Measurements from ENCODE around the gene LILRA6. TPM values are rescaled to one million over a fixed set of nuclear protein-coding genes. Genes with fewer than 3 reads are reported as not detected.

LILRA6 gene
- total and polyA plus RNA-seq, 4 donors, result 5.3 to 91.7 (median 16.4) TPM

DNA sequence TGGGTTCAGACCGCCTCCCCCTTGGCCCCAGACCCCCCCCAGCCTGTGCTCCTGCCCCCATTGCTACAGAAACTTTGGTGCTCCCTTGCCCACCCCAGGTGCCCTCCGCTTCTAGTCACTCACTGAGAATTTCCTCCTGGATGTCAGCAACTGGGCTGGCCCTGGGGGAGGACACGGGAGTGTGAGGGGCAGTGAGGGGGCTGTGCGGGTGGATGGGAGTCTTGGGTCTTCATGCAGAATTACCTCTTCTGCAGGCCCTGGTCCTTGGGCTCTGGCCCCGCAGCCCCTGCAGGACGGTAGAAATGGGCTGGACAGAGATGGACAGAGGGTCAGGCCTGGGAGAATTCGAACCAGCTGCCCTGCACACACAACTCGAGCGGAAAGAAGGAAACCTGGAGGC lies 9.7 kb upstream of the LILRA6 start:
- WGBS, 2 donors, result 80 to 86% methylated on average over 9 of the region's 9 CpGs

DNA sequence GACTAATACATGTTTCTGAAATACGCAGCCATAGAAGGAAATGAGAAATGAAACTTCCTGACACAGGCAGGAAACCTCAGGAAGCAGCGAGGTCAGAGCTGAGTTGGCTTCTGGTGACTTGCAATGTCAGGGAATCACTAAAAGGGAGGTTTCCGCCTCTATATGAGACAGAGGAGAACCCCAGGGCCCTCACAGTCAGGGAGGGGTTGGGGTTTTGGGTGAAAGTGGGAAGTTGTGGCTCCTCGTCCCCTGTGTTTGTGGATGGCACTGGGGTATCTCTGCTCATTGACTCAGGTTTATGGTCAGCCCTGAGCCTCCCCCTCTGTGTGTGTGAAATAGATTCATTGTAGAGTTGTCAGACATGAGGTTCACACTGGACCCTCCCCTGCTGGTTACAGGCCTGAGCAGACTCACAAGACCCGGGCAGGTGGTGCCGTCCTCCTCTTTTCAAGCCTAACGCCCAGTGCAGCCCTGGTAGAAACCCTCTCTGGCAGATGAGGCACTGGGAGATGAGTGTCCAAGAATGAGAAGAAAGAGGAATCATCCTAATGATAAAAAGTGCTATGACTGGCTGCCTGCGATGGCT lies 5.5 kb upstream of the LILRA6 start:
- H3K27me3 ChIP-seq (ENCODE audit: control insufficient read depth in 3 of 3, insufficient read depth in 3 of 3, low read length in 2 of 3), result peaks cover 0 to 6% (median 0%) of the 10 kb centered on the region in 3 donors
- no peaks in the 10 kb centered on the region for H3K36me3 ChIP-seq (ENCODE audit: control insufficient read depth in 4 of 4, insufficient read depth in 4 of 4, low read length in 4 of 4)
- H3K4me1 ChIP-seq (ENCODE audit: control insufficient read depth in 5 of 5, insufficient read depth in 5 of 5, low read length in 5 of 5), result peaks cover 0 to 2% (median 0%) of the 10 kb centered on the region in 5 donors
- peak in 2 of 3 donors; percentile 15 to 26 for DNase-seq
- peak overlapping the region in 1 of 2 donors; percentile 32 for H3K27ac ChIP-seq (ENCODE audit: low read depth in 1 of 2, low read length in 1 of 2)
- peak; percentile 69 for ATAC-seq (ENCODE audit: insufficient read depth, low FRiP score)
- H3K4me3 ChIP-seq, result no peak overlapping the region
- TF ChIP-seq, protein P1, sequence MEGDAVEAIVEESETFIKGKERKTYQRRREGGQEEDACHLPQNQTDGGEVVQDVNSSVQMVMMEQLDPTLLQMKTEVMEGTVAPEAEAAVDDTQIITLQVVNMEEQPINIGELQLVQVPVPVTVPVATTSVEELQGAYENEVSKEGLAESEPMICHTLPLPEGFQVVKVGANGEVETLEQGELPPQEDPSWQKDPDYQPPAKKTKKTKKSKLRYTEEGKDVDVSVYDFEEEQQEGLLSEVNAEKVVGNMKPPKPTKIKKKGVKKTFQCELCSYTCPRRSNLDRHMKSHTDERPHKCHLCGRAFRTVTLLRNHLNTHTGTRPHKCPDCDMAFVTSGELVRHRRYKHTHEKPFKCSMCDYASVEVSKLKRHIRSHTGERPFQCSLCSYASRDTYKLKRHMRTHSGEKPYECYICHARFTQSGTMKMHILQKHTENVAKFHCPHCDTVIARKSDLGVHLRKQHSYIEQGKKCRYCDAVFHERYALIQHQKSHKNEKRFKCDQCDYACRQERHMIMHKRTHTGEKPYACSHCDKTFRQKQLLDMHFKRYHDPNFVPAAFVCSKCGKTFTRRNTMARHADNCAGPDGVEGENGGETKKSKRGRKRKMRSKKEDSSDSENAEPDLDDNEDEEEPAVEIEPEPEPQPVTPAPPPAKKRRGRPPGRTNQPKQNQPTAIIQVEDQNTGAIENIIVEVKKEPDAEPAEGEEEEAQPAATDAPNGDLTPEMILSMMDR (IDR thresholded peaks at IDR 0.05; ENCODE audit: control extremely low read depth, extremely low read depth), result no peak
- no peak overlapping the region for H3K9ac ChIP-seq (ENCODE audit: insufficient read depth in 1 of 2, low read length in 2 of 2)
- WGBS, 2 donors, result 43 to 51% methylated on average over 8 of the region's 8 CpGs
- H3K9me3 ChIP-seq (ENCODE audit: control insufficient read depth in 4 of 4, insufficient read depth in 3 of 4, low read length in 3 of 4), result no peaks in the 10 kb centered on the region

More for the DNA sequence above, 9.7 kb upstream of the LILRA6 start:
- TF ChIP-seq, protein P1 (IDR thresholded peaks at IDR 0.05; ENCODE audit: control extremely low read depth, extremely low read depth), result no peak
- no peak for ATAC-seq (ENCODE audit: insufficient read depth, low FRiP score)
- no peak for DNase-seq
- H3K9me3 ChIP-seq (ENCODE audit: control insufficient read depth in 4 of 4, insufficient read depth in 3 of 4, low read length in 3 of 4), result no peaks in the 10 kb centered on the region
- no peak overlapping the region for H3K9ac ChIP-seq (ENCODE audit: insufficient read depth in 1 of 2, low read length in 2 of 2)
- H3K36me3 ChIP-seq (ENCODE audit: control insufficient read depth in 4 of 4, insufficient read depth in 4 of 4, low read length in 4 of 4), result no peaks in the 10 kb centered on the region
- peaks cover 0 to 2% (median 0%) of the 10 kb centered on the region in 5 donors for H3K4me1 ChIP-seq (ENCODE audit: control insufficient read depth in 5 of 5, insufficient read depth in 5 of 5, low read length in 5 of 5)
- H3K4me3 ChIP-seq, result no peak overlapping the region
- peaks cover 0 to 6% (median 0%) of the 10 kb centered on the region in 3 donors for H3K27me3 ChIP-seq (ENCODE audit: control insufficient read depth in 3 of 3, insufficient read depth in 3 of 3, low read length in 2 of 3)
- no peak overlapping the region for H3K27ac ChIP-seq (ENCODE audit: low read depth in 1 of 2, low read length in 1 of 2)

DNA sequence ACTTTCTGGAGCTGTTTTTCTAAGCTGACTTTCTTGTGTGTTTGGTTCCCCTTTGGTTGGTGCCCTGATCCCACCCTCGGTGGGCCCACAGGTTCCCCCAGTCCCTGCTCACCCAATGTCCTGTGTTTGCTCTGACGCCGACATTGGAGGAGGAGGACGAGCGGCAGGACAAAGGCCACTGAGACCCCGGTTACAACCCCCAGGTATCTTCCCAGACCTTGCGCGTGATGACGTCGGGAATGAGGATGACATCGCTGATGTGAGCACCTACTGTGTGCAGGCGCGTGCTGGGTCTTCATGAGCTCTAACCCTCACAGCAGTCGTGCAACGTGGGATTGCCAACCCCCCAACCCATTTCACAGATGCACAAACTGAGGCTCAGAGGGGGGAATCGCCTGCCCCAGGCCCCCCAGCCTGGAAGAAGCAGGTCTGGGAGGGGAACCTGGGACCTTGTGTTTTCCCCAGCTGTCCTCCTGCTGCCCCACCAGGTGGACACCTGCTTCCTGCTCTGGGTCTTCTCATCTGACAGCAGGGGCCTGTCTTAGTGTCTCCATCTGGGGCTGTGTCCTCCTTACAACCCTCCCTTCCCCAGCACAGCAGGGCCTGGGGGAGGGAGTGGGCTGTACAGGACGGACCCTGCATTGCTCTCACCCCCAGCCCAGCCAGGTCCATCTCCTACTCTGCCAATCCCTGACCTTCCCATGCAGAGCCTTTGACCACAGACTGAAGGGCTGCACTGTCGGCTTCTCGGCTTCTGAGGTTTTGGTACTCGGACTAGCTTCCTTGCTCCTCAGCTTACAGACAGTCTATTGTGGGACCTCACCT lies 4.7 kb upstream of the LILRA6 start:
- peaks cover 0 to 6% (median 0%) of the 10 kb centered on the region in 3 donors for H3K27me3 ChIP-seq (ENCODE audit: control insufficient read depth in 3 of 3, insufficient read depth in 3 of 3, low read length in 2 of 3)
- no peak overlapping the region for H3K9ac ChIP-seq (ENCODE audit: insufficient read depth in 1 of 2, low read length in 2 of 2)
- no peak overlapping the region for H3K4me3 ChIP-seq
- H3K4me1 ChIP-seq (ENCODE audit: control insufficient read depth in 5 of 5, insufficient read depth in 5 of 5, low read length in 5 of 5), result peaks cover 0 to 2% (median 0%) of the 10 kb centered on the region in 5 donors
- TF ChIP-seq, protein P1 (IDR thresholded peaks at IDR 0.05; ENCODE audit: control extremely low read depth, extremely low read depth), result no peak
- H3K9me3 ChIP-seq (ENCODE audit: control insufficient read depth in 4 of 4, insufficient read depth in 3 of 4, low read length in 3 of 4), result no peaks in the 10 kb centered on the region
- DNase-seq (no peak), ATAC-seq (ENCODE audit: insufficient read depth, low FRiP score) (no peak)
- H3K27ac ChIP-seq (ENCODE audit: low read depth in 1 of 2, low read length in 1 of 2), result peak overlapping the region in 1 of 2 donors; percentile 34
- WGBS, 2 donors, result 79 to 81% methylated on average over 20 of the region's 20 CpGs
- no peaks in the 10 kb centered on the region for H3K36me3 ChIP-seq (ENCODE audit: control insufficient read depth in 4 of 4, insufficient read depth in 4 of 4, low read length in 4 of 4)
